Measurements from ENCODE around the gene DOCK7. TPM values are rescaled to one million over a fixed set of nuclear protein-coding genes. Genes with fewer than 3 reads are reported as not detected.
"Not testable (repeated sequence)": the region's sequence is repeated elsewhere in the genome, so short reads cannot be mapped to it uniquely, and the experiment has no call there.

DOCK7 gene
- total RNA-seq, 1 experiment from 2014 or later = 70.1 TPM

- Histone ChIP-seq H3K9me2 (replicated peaks; ENCODE audit: low read length) (no peaks in the 10 kb centered on the region), H3K9ac (ENCODE audit: low read length) (no peak overlapping the region), H3K9me3 (ENCODE audit: low read length) (no peaks in the 10 kb centered on the region), H3K27ac (ENCODE audit: low read length) (no peak overlapping the region), H3K4me2 (ENCODE audit: low read length) (no peak overlapping the region), H4K20me1 (ENCODE audit: low read length) (no peaks in the 10 kb centered on the region), H3K4me1 (ENCODE audit: insufficient read depth, low read length) (no peaks in the 10 kb centered on the region), H3F3A (ENCODE audit: low read length, unreplicated experiment) (no peaks in the 10 kb centered on the region), H3K4me3 (ENCODE audit: low read length) (no peak overlapping the region), H3K27me3 (ENCODE audit: low read length) (no peaks in the 10 kb centered on the region), H3K79me2 (ENCODE audit: low read length) (no peaks in the 10 kb centered on the region), H2AFZ (ENCODE audit: low read length) (no peak overlapping the region), H3K36me3 (ENCODE audit: low read depth, low read length) (no peaks in the 10 kb centered on the region)
- BruUV-seq (replicated peaks) = no TSS peak
- TF ChIP-seq EZH2phosphoT487 (IDR thresholded peaks at IDR 0.05; ENCODE audit: borderline replicate concordance, low read length) (no peak), EZH2 (IDR thresholded peaks at IDR 0.05; ENCODE audit: low read length, unreplicated experiment) (no peak), CTCF (conservative IDR thresholded peaks at IDR 0.05; ENCODE audit: low read depth, low read length) (no peak)
- intact Hi-C loops (cut with micrococcal nuclease) = no loop called here
- no peak for DNase-seq
- CTCF ChIA-PET = no interaction called here
- no peak for ATAC-seq
- POLR2A ChIA-PET (ENCODE audit: unreplicated experiment) = interaction anchor here (0.6 kb wide), 1 partner anchor 110 kb away, joined by 19 read pairs; no protein-coding TSS in a partner anchor
Observed at GRCh38 chr1:62723883-62724282, 35.7 kb upstream of the DOCK7 start.

GRCh38 chr1:62722796-62723195 lies 34.6 kb upstream of the DOCK7 start:
- Histone ChIP-seq H3K79me2 (ENCODE audit: low read length) (no peaks in the 10 kb centered on the region), H3K4me2 (ENCODE audit: low read length) (no peak overlapping the region), H3K9me2 (replicated peaks; ENCODE audit: low read length) (no peaks in the 10 kb centered on the region), H3K4me3 (ENCODE audit: low read length) (no peak overlapping the region), H3K36me3 (ENCODE audit: low read depth, low read length) (no peaks in the 10 kb centered on the region), H4K20me1 (ENCODE audit: low read length) (no peaks in the 10 kb centered on the region), H3K27me3 (ENCODE audit: low read length) (no peaks in the 10 kb centered on the region), H2AFZ (ENCODE audit: low read length) (no peak overlapping the region), H3K4me1 (ENCODE audit: insufficient read depth, low read length) (no peaks in the 10 kb centered on the region), H3F3A (ENCODE audit: low read length, unreplicated experiment) (no peaks in the 10 kb centered on the region), H3K9ac (ENCODE audit: low read length) (no peak overlapping the region), H3K27ac (ENCODE audit: low read length) (no peak overlapping the region), H3K9me3 (ENCODE audit: low read length) (no peaks in the 10 kb centered on the region)
- TF ChIP-seq EZH2phosphoT487 (IDR thresholded peaks at IDR 0.05; ENCODE audit: borderline replicate concordance, low read length) (no peak), EZH2 (IDR thresholded peaks at IDR 0.05; ENCODE audit: low read length, unreplicated experiment) (no peak), CTCF (conservative IDR thresholded peaks at IDR 0.05; ENCODE audit: low read depth, low read length) (no peak)
- no TSS peak for BruUV-seq (replicated peaks)
- ATAC-seq = no peak
- POLR2A ChIA-PET (ENCODE audit: unreplicated experiment) = no interaction called here
- intact Hi-C loops (cut with micrococcal nuclease) = no loop called here
- no peak for DNase-seq
- CTCF ChIA-PET = no interaction called here

- intact Hi-C loops (cut with micrococcal nuclease) = no loop called here
- Histone ChIP-seq H3K4me2 (ENCODE audit: low read length) (no peak overlapping the region), H2AFZ (ENCODE audit: low read length) (no peak overlapping the region), H3F3A (ENCODE audit: low read length, unreplicated experiment) (no peaks in the 10 kb centered on the region), H3K79me2 (ENCODE audit: low read length) (no peaks in the 10 kb centered on the region), H3K36me3 (ENCODE audit: low read depth, low read length) (no peaks in the 10 kb centered on the region), H4K20me1 (ENCODE audit: low read length) (no peaks in the 10 kb centered on the region), H3K4me3 (ENCODE audit: low read length) (no peak overlapping the region), H3K9ac (ENCODE audit: low read length) (no peak overlapping the region), H3K4me1 (ENCODE audit: insufficient read depth, low read length) (no peaks in the 10 kb centered on the region), H3K27me3 (ENCODE audit: low read length) (no peaks in the 10 kb centered on the region), H3K27ac (ENCODE audit: low read length) (no peak overlapping the region), H3K9me2 (replicated peaks; ENCODE audit: low read length) (no peaks in the 10 kb centered on the region), H3K9me3 (ENCODE audit: low read length) (no peaks in the 10 kb centered on the region)
- ATAC-seq (no peak), DNase-seq (no peak)
- CTCF ChIA-PET = no interaction called here
- BruUV-seq (replicated peaks) = no TSS peak
- POLR2A ChIA-PET (ENCODE audit: unreplicated experiment) = no interaction called here
- TF ChIP-seq EZH2phosphoT487 (IDR thresholded peaks at IDR 0.05; ENCODE audit: borderline replicate concordance, low read length) (no peak), EZH2 (IDR thresholded peaks at IDR 0.05; ENCODE audit: low read length, unreplicated experiment) (no peak), CTCF (conservative IDR thresholded peaks at IDR 0.05; ENCODE audit: low read depth, low read length) (no peak)
Observed at GRCh38 chr1:62720946-62721554, 32.9 kb upstream of the DOCK7 start.

GRCh38 chr1:62718400-62718799 lies 30.2 kb upstream of the DOCK7 start:
- POLR2A ChIA-PET (ENCODE audit: unreplicated experiment); H3K9ac ChIP-seq (ENCODE audit: low read length); H3K4me2 ChIP-seq (ENCODE audit: low read length); H4K20me1 ChIP-seq (ENCODE audit: low read length); BruUV-seq (replicated peaks); H2AFZ ChIP-seq (ENCODE audit: low read length); H3K27me3 ChIP-seq (ENCODE audit: low read length); H3K36me3 ChIP-seq (ENCODE audit: low read depth, low read length); H3K27ac ChIP-seq (ENCODE audit: low read length); DNase-seq; H3K4me3 ChIP-seq (ENCODE audit: low read length); H3K4me1 ChIP-seq (ENCODE audit: insufficient read depth, low read length); H3K9me3 ChIP-seq (ENCODE audit: low read length); H3K79me2 ChIP-seq (ENCODE audit: low read length); H3F3A ChIP-seq (ENCODE audit: low read length, unreplicated experiment); intact Hi-C loops (cut with micrococcal nuclease); ATAC-seq; CTCF ChIA-PET; H3K9me2 ChIP-seq (replicated peaks; ENCODE audit: low read length): not testable (repeated sequence)
